Measurements from ENCODE around the gene FAIM.
"Not testable (repeated sequence)": the region's sequence is repeated elsewhere in the genome, so short reads cannot be mapped to it uniquely, and the experiment has no call there.

FAIM gene

DNA sequence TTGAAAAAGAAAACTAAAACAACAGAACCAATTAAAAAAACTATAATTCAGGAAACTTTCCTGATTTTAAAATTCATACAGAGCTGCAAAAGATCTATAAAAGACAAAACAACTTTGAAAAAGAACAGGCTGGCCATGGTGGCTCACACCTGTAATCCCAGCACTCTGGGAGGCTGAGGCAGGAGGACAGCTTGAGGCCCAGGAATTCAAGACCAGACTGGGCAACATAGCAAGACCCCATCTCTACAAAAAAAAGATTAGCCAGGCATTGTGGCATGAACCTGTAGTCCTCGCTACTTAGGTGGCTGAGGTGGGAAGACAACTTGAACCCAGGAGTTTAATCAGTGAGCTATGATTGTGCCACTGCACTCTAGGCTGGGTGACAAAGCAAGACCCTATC is 21.2 kb upstream of the FAIM start:
- Histone ChIP-seq H2AFZ (ENCODE audit: low read length, unreplicated experiment) (no peak overlapping the region), H3K4me3 (ENCODE audit: low read depth, low read length) (no peak overlapping the region), H3K27me3 (ENCODE audit: insufficient read depth, low read length) (no peaks in the 10 kb centered on the region), H3K36me3 (ENCODE audit: insufficient read depth, low read length) (0 out of 2 replicates have a peak, but pooled peaks cover 3% of the 10 kb centered on the region), H3K79me2 (ENCODE audit: control insufficient read depth, insufficient read depth, low read length, unreplicated experiment) (peaks cover 2% of the 10 kb centered on the region), H3K27ac (ENCODE audit: low read depth, low read length) (no peak overlapping the region), H3K4me1 (ENCODE audit: control insufficient read depth, insufficient read depth, low read length, unreplicated experiment) (no peaks in the 10 kb centered on the region)

DNA sequence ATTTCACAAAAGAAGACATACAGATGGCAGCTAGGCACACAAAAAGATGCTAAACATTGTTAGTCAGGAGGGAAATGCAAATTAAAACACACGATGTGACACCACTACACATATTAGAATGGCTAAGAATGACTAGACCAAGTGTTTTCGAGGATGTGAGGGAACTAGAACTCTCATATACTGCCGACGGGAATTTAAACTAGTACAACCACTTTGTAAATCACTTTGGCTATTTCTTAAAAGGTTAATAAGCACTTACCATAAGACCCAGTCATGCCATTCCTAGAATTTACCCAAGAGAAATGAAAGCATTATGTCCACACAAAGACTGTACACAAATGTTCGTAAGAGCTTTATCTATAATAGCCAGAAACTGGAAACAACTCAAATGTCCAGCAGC is 20.1 kb upstream of the FAIM start:
- Histone ChIP-seq H3K4me3 (ENCODE audit: low read depth, low read length) (no peak overlapping the region), H3K36me3 (ENCODE audit: insufficient read depth, low read length) (0 out of 2 replicates have a peak, but pooled peaks cover 3% of the 10 kb centered on the region), H3K27me3 (ENCODE audit: insufficient read depth, low read length) (no peaks in the 10 kb centered on the region), H3K4me1 (ENCODE audit: control insufficient read depth, insufficient read depth, low read length, unreplicated experiment) (peaks cover 4% of the 10 kb centered on the region), H3K27ac (ENCODE audit: low read depth, low read length) (no peak overlapping the region), H2AFZ (ENCODE audit: low read length, unreplicated experiment) (no peak overlapping the region), H3K79me2 (ENCODE audit: control insufficient read depth, insufficient read depth, low read length, unreplicated experiment) (peaks cover 5% of the 10 kb centered on the region)

DNA sequence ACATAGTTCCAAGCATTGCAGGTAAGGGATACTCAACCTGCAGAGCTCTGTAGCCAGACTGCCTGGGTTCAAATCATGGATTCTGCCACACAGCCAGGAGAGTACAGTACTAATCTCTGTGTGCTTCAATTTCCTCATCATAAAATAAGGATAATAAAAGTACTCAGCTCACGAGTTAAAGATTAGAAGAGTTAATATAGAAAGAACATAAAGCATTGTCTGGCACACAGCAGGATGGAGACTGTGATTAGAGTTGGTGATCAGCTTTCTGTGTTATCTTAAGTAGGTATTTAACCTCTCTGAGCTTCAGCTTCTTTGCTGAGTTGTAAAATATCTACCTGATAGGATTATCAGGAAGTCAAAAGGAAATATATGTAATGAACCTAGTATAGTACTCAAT is 17.2 kb upstream of the FAIM start:
- H3K4me1 ChIP-seq (ENCODE audit: control insufficient read depth, insufficient read depth, low read length, unreplicated experiment): peaks cover 8% of the 10 kb centered on the region

DNA sequence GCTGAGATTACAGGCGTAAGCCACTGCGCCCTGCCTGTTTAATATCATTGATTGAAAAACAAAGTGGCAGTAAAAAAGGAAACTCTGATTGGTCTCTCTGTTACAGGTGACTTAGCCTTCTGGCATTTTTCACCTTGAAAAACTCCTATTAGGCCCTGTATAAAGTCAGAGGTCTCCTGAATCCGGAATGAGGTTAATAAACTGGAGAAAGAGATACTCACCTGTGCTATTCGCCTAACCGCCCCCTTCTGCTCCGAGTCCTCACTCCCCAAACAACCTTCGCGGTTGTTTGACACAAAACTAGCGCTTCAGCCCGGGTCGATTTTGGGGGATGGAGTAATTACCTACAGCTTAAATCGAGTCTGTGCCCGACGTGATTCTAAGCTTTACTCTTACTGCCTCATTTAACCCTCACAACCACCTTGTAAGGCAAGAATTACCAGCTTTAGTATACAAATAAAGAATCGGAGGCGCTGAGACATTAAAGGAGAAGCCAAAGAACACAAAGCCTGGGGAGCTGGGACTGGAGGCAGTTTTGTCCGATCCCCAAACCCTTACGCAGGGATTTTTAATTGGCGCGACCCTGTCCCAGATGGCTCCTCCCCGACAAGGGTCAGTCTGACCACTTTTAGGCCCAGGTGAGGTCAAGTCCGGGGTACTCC is 15.0 kb upstream of the FAIM start:
- Histone ChIP-seq H3K27me3 (ENCODE audit: insufficient read depth, low read length) (no peaks in the 10 kb centered on the region), H3K79me2 (ENCODE audit: control insufficient read depth, insufficient read depth, low read length, unreplicated experiment) (peaks cover 5% of the 10 kb centered on the region), H3K4me1 (ENCODE audit: control insufficient read depth, insufficient read depth, low read length, unreplicated experiment) (peaks cover 8% of the 10 kb centered on the region), H3K36me3 (ENCODE audit: insufficient read depth, low read length) (no peaks in the 10 kb centered on the region), H3K27ac (ENCODE audit: low read depth, low read length) (peak overlapping the region; percentile 49), H2AFZ (ENCODE audit: low read length, unreplicated experiment) (peak overlapping the region; percentile 78), H3K4me3 (ENCODE audit: low read depth, low read length) (peak overlapping the region; percentile 81)

More for the DNA sequence above, 17.2 kb upstream of the FAIM start:
- peaks cover 5% of the 10 kb centered on the region for H3K79me2 ChIP-seq (ENCODE audit: control insufficient read depth, insufficient read depth, low read length, unreplicated experiment)
- H2AFZ ChIP-seq (ENCODE audit: low read length, unreplicated experiment): no peak overlapping the region
- no peak overlapping the region for H3K4me3 ChIP-seq (ENCODE audit: low read depth, low read length)
- no peaks in the 10 kb centered on the region for H3K27me3 ChIP-seq (ENCODE audit: insufficient read depth, low read length)
- 0 out of 2 replicates have a peak, but pooled peaks cover 1% of the 10 kb centered on the region for H3K36me3 ChIP-seq (ENCODE audit: insufficient read depth, low read length)
- H3K27ac ChIP-seq (ENCODE audit: low read depth, low read length): no peak overlapping the region

DNA sequence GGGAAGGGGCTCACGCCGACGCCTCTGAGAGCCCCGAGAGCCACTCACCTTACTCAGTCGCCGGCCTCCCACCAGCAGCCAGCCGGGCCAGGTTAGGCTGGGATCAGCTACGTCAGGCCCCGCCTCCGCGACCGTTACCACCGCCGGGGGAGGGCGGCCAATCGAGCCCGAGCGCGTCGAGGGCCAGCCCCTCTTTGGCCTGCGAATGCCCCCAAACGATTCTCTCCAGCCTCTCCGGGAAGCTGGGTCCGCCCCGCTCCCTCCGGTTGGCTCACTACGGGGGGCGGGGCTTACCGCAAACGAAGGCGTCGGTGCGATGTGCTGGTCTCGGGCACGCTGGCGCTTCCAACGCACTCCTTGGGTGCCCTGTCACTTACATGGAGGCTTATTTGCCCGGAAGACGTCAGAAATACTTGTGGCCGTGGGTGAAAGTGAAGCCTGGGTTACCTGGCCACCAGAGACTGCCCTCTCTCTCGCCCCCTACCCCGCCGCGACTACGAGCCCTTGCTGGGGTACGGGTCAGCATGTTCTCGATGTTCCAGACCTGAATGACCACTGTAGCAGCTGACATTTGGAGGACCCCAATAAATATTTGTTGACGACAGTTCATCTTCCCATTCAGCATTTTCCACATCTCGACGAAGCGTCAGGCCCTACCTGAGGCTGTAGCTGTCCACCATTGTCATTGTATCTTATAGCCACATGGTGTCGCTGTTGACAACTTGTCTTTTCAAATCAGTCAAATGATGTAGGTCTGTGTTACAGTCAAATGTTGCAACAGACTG is 14.2 kb upstream of the FAIM start, which contains the start of gene CEP70:
TSS of gene CEP70 (minus strand) at position 111 of the 785 bp plus-strand sequence. CDS start 21,333 bp downstream, outside the sequence.
- Histone ChIP-seq H2AFZ (ENCODE audit: low read length, unreplicated experiment) (peak within 1 kb of the TSS; percentile 78), H3K36me3 (ENCODE audit: insufficient read depth, low read length) (no peaks in the 10 kb centered on the region), H3K4me1 (ENCODE audit: control insufficient read depth, insufficient read depth, low read length, unreplicated experiment) (peaks cover 8% of the 10 kb centered on the region), H3K79me2 (ENCODE audit: control insufficient read depth, insufficient read depth, low read length, unreplicated experiment) (peaks cover 5% of the 10 kb centered on the region), H3K27ac (ENCODE audit: low read depth, low read length) (peak within 1 kb of the TSS; percentile 49), H3K4me3 (ENCODE audit: low read depth, low read length) (peak within 1 kb of the TSS; percentile 81), H3K27me3 (ENCODE audit: insufficient read depth, low read length) (no peaks in the 10 kb centered on the region)

DNA sequence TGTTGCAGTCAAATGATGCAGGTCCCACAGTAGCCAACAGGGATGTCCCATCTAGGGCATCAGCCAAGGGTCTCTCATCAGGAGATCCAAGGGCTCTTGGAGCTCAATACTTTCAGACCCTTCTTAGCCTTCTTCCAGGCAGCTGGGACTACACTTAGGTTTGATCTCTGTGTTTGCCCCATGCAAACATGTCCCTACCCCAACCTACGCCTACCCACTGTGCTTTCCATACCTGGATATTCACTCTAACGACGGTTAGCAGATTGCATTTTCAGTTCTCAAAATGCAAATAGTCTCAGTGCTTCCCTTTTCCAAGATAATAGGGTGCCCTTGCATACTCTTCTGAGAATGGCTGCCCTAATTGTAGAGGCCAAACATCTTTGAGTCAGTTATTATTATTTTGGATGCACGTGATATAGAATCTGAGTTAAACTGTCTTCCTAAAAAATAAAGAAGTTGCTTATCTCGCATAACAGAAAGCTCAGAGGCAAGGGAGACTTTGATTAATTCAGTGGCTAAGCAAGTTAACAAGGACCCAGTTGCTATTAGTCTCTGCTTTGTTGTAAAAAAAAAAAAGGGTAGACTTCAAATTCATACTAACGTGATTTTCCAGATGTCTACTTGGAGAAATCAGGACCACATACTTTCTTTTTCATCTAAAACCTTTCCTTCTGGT is 13.5 kb upstream of the FAIM start:
- H3K79me2 ChIP-seq (ENCODE audit: control insufficient read depth, insufficient read depth, low read length, unreplicated experiment): peaks cover 5% of the 10 kb centered on the region
- H3K4me1 ChIP-seq (ENCODE audit: control insufficient read depth, insufficient read depth, low read length, unreplicated experiment): peaks cover 8% of the 10 kb centered on the region
- H2AFZ ChIP-seq (ENCODE audit: low read length, unreplicated experiment): peak overlapping the region; percentile 1
- no peaks in the 10 kb centered on the region for H3K36me3 ChIP-seq (ENCODE audit: insufficient read depth, low read length)
- H3K27me3 ChIP-seq (ENCODE audit: insufficient read depth, low read length): no peaks in the 10 kb centered on the region
- no peak overlapping the region; the same call in 1 of the 2 replicates for H3K4me3 ChIP-seq (ENCODE audit: low read depth, low read length)
- H3K27ac ChIP-seq (ENCODE audit: low read depth, low read length): no peak overlapping the region

DNA sequence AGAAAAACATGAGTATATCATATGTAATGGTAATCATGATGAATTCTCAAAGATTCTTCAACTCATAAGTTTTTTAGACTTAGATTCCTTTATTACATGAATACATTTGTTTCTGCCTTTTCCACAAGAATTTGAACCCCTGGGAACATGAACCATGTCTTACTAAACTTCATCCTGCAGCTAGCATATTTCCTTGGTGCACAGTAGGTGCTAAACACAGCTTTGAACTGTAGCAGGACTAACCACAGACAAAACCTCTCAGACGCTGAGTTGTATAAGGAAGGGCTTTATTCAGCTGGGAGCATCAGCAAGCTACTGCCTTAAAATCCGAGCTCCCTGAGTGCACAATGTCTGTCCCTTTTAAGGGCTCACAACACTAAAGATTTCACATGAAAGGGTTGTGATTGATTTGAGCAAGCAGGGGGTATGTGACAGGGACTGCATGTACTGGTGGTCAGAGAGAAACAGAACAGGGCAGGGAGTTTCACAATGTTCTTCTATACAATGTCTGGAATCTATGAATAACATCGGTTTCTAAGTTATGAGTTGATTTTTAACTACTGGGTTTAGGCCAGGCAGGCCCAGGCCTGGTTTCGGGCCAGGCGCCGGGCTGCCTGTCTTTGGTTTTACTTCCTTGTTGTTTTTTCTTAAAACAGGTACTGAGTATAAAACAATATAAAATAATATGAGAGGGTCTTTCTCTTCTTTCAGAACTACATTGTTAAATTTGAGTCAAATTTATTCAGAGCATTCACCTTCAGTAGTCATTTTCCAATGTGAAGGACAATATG is 11.2 kb upstream of the FAIM start:
- not testable (repeated sequence) for H3K27me3 ChIP-seq (ENCODE audit: insufficient read depth, low read length); H3K36me3 ChIP-seq (ENCODE audit: insufficient read depth, low read length); H2AFZ ChIP-seq (ENCODE audit: low read length, unreplicated experiment); H3K4me1 ChIP-seq (ENCODE audit: control insufficient read depth, insufficient read depth, low read length, unreplicated experiment); H3K27ac ChIP-seq (ENCODE audit: low read depth, low read length); H3K79me2 ChIP-seq (ENCODE audit: control insufficient read depth, insufficient read depth, low read length, unreplicated experiment); H3K4me3 ChIP-seq (ENCODE audit: low read depth, low read length)

DNA sequence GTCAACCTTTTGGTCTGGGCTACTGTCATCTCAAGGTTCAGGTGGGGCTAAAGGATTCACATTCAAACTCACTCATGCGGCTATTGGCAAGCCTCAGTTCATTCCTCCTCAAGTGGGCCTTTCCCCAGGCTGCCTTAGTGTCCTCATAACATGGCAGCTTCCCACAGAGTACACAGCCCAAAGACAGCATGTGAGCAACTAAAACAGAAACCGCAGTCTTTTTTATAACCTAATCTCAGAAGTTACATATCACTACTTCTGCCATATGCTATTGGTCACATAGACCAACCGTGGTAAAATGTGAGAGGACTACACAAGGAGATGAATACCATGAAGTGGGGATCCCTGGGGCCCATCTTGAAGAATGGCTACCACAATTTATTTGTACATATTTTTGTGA is 10.0 kb upstream of the FAIM start:
- Histone ChIP-seq H2AFZ (ENCODE audit: low read length, unreplicated experiment) (no peak overlapping the region), H3K79me2 (ENCODE audit: control insufficient read depth, insufficient read depth, low read length, unreplicated experiment) (no peaks in the 10 kb centered on the region), H3K27me3 (ENCODE audit: insufficient read depth, low read length) (no peaks in the 10 kb centered on the region), H3K36me3 (ENCODE audit: insufficient read depth, low read length) (no peaks in the 10 kb centered on the region), H3K4me1 (ENCODE audit: control insufficient read depth, insufficient read depth, low read length, unreplicated experiment) (peaks cover 3% of the 10 kb centered on the region), H3K27ac (ENCODE audit: low read depth, low read length) (no peak overlapping the region), H3K4me3 (ENCODE audit: low read depth, low read length) (no peak overlapping the region)

DNA sequence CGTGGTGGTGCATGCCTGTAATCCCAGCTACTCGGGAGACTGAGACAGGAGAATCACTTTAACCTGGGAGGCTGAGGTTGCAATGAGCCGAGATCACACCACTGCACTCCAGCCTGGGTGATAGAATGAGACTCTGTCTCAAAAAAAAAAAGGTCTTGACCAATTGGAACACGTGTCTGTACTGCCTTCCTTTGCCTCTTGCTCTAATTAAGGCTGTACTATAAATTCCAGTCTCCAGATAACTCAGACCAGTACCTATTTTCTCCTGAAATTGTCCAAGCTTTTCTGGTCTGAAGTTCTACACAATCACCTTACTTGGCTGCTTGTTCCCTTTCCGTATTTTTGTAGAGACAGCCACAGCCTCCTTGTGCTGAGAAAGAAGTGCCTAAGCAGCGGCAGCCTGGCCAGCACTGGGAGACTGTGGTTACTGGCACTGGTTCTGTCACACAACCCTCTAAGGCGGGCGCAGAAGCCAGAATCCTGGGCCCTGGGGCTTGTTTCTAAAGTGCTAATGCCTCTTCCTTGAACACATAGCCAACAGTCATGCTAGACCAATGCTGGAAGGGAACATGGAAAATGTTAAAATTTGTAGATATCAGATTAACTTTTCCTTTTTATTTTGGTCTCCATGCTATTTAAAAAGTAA is 8.3 kb upstream of the FAIM start:
- Histone ChIP-seq H3K27ac (ENCODE audit: low read depth, low read length) (no peak overlapping the region), H3K79me2 (ENCODE audit: control insufficient read depth, insufficient read depth, low read length, unreplicated experiment) (no peaks in the 10 kb centered on the region), H3K4me3 (ENCODE audit: low read depth, low read length) (no peak overlapping the region), H3K27me3 (ENCODE audit: insufficient read depth, low read length) (no peaks in the 10 kb centered on the region), H2AFZ (ENCODE audit: low read length, unreplicated experiment) (no peak overlapping the region), H3K4me1 (ENCODE audit: control insufficient read depth, insufficient read depth, low read length, unreplicated experiment) (no peaks in the 10 kb centered on the region), H3K36me3 (ENCODE audit: insufficient read depth, low read length) (no peaks in the 10 kb centered on the region)

DNA sequence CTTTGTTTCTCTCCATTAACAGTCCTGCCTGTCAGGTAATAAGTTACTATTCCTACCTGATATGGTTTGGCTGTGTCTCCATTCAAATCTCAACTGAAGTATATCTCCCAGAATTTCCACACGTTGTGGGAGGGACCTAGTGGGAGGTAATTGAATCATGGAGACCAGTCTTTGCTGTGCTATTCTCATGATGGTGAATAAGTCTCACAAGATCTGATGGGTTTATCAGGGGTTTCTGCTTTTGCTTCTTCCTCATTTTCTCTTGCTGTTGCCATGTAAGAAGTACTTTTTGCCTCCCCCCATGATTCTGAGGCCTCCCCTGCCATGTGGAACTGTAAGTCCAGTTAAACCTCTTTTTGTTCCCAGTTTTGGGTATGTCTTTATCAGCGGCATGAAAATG is 6.9 kb upstream of the FAIM start:
- not testable (repeated sequence) for H3K79me2 ChIP-seq (ENCODE audit: control insufficient read depth, insufficient read depth, low read length, unreplicated experiment); H3K4me1 ChIP-seq (ENCODE audit: control insufficient read depth, insufficient read depth, low read length, unreplicated experiment); H3K36me3 ChIP-seq (ENCODE audit: insufficient read depth, low read length); H3K27ac ChIP-seq (ENCODE audit: low read depth, low read length); H3K4me3 ChIP-seq (ENCODE audit: low read depth, low read length); H2AFZ ChIP-seq (ENCODE audit: low read length, unreplicated experiment); H3K27me3 ChIP-seq (ENCODE audit: insufficient read depth, low read length)
